GM12874 (cell line): ENCODE results near the gene MFSD6.

Source experiments
- TF ChIP-seq, protein P1 (sequence below): IDR thresholded peaks from 2 replicates; pipeline ENCODE4 v1.5.1; 2011; ENCODE audit warnings: low read depth, mild to moderate bottlenecking, control low read depth, low read length, moderate library complexity; ENCODE audit not compliant: insufficient read depth

MFSD6 gene

DNA sequence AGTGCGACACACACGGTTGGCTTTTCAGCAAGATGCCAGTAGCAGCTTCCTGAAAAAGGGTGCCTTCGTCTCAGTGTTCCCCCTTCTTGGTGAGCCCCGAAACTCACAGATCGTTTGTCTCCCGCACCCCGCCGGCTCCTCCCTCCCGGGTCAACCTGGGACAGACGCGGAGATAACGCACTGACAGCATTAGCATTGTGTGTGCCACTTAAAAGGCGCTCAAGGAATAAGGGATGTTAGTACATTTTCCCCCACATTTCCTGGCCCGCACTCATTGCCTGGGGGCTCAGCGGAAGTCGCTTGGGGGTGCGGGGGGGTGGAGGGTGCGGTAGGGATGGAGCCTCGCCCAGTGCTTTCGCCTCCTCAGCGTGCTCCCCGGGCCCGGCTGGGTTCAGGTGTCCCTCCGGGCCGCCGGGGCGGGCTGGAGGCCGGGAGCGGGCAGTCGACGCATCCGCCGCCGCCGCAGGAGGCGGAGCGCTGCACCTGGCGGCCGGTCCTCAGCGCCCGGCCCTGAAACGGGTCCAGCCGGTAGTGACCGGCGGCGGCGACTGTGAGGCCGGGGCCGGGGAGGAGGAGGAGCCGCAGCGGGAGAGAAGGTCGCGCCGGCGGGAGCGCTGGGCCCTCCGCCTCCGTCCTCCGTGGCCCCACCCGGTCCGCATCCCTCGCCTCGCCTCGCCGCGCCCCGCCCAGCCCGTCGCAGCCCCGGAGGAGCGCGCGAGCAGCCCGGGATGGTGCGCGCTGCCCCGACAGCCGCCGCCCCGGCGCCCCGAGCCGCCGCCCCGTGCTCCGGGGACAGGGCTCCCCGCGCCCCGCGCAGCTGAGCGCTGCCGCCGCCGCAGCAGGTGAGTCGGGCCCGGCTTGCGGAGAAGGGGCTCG, at the start of gene MFSD6:
MFSD6 (plus strand) TSS at position 694 of the 876 bp plus-strand sequence. CDS start 27,675 bp downstream, outside the sequence.
- TF ChIP-seq, protein P1, sequence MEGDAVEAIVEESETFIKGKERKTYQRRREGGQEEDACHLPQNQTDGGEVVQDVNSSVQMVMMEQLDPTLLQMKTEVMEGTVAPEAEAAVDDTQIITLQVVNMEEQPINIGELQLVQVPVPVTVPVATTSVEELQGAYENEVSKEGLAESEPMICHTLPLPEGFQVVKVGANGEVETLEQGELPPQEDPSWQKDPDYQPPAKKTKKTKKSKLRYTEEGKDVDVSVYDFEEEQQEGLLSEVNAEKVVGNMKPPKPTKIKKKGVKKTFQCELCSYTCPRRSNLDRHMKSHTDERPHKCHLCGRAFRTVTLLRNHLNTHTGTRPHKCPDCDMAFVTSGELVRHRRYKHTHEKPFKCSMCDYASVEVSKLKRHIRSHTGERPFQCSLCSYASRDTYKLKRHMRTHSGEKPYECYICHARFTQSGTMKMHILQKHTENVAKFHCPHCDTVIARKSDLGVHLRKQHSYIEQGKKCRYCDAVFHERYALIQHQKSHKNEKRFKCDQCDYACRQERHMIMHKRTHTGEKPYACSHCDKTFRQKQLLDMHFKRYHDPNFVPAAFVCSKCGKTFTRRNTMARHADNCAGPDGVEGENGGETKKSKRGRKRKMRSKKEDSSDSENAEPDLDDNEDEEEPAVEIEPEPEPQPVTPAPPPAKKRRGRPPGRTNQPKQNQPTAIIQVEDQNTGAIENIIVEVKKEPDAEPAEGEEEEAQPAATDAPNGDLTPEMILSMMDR: no peak

DNA sequence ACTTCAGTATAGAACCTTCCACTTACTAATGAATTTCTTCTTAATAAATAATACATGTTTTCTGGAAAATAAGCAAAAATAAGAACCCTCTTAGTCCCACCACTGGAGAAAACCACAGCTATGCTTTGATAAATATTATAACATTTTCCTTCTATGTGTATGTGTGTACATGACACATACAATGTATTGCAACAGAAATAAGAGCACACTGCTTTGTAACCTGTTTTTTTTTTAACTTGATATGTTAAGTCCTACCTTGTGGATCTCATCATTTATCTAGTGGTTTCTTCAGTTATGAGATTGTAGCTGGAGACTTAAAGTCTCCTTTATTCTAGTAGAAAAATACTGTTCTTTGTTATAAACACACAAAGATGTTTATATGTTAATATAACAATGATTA, 47.6 kb upstream of the MFSD6 start:
- TF ChIP-seq, protein P1: no peak

DNA sequence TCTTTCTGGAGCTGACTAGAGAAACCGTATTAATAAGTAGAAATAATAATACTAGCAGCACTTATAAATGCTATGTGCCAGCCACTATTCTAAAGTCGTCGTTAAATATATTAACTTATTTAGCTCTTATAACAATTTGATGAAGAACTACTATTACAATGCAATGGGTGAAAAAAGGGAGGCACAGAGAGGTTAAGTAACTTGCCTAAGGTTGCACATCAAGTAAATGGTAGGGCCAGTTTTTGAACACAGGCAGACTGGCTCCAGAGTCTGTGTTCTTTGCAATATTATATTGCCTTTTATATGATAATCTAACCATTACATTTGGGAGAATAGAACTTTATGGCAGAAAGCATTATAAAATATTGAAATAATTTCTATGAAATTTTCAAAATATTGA, 47.2 kb upstream of the MFSD6 start:
- TF ChIP-seq, protein P1: no peak

DNA sequence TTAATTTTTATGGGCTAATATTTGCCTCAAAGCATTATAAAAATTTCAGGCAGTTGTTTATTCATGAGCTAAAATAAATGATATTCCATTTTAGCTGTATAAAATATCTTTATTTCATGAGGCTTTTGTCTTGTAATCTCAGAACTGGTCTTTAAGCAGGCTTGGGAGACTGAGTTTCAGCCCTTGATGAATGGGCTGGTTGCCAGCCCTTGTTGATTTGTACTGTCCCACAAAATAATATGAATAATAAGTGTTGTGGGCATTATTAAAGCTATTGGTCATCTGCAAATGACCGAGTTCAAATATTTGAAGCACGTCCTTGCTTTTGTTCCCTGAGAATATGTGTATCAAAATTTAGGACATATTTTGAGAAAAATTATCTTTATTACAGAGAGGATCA, 46.6 kb upstream of the MFSD6 start:
- TF ChIP-seq, protein P1: no peak

DNA sequence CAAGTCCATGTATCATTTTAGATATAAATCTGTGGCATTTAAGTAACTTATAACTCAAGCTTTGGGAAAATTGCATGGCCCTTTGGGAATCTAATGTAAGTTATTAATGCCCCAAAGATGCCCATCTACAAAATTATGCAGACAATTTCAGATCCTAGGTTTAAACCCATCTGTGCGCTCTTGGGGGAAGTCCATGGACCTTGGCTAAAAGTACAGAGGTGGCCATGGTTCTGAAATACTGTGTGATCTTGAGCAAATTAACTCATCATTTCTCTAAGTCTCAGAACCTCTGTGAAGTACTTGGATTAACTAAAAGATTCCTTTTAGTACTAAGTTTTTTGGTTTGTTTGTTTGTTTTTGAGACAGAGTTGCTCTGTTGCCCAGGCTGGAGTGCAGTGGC, 45.3 kb upstream of the MFSD6 start:
- TF ChIP-seq, protein P1: no peak

DNA sequence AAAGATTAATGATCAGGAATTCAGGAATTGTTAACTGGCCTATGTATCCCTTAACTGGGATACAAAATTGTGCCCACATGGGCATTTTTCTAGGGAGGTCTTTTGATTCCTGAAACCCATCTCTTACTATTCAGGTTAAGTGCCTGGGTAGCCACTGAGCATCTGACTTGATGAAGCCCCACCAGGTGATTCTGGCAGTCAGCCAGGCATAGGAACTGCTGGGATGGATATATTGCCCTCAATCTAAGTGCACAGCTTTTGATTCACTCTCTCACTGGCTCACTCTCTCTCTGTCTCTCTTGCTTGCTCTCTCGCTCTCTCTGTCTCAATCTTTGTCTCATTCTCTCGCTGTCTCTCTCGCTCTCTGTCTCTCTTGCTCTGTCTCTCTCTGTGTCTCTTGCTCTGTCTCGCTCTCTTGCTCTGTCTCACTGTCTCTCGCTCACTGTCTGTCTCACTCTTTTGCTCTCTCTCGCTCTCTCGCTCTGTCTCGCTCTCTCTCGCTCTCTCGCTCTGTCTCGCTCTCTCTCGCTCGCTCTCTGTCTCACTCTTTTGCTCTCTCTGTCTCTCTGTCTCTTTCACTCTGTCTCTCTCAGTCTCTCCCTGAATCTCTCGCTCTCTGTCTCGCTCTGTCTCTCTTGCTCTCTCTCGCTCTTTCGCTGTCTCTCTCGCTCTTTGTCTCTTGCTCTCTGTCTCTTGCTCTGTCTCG, 42.5 kb upstream of the MFSD6 start:
- TF ChIP-seq, protein P1: no peak

DNA sequence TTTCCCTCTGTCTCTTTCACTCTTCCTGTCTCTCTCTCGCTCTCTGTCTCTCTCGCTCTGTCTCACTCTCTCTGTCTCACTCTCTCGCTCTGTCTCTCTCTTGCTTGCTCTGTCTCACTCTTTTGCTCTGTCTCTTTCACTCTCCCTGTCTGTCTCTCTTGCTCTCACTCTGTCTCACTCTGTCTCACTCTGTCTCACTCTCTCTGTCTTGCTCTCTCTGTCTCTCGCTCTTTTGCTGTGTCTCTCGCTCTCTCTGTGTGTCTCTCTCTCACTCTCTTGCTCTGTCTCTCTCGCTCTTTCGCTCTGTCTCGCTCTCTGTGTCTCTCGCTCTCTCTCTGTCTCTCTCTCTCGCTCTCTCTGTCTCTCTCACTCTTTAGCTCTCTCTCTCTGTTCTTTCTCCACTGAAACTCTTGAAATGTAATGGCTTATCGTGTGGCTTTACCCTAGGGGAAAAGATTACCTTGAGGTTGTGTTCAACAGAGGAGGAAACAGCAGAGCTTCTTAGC, 41.9 kb upstream of the MFSD6 start:
- TF ChIP-seq, protein P1: no peak
